GM12872 (cell line): ENCODE results near the gene BTK.

Experiments
- CTCF ChIP-seq: IDR thresholded peaks from 3 replicates; pipeline ENCODE4 v1.5.1; 2011; ENCODE audit warnings: low read depth, mild to moderate bottlenecking, low read length, moderate library complexity; ENCODE audit not compliant: insufficient read depth

Gene BTK

GRCh38 chrX:101391831-101392230 is 5.8 kb upstream of the BTK start:
- TF ChIP-seq CTCF: no peak

- TF ChIP-seq CTCF: peak; percentile 77
These were observed 4.9 kb upstream of the BTK start, which contains the start of gene RPL36A for GRCh38 chrX:101390664-101391525. RPL36A (plus strand) TSS chrX:101391011; CDS start chrX:101391044, 33 bp downstream.

GRCh38 chrX:101388604-101389003 is 2.6 kb upstream of the BTK start:
- TF ChIP-seq CTCF: no peak

GRCh38 chrX:101386542-101386885 is 523 bp upstream of the BTK start:
- no peak for TF ChIP-seq CTCF

GRCh38 chrX:101385026-101385684 is 836 bp downstream of the BTK start:
- no peak for TF ChIP-seq CTCF

GRCh38 chrX:101383679-101384205 is 2.2 kb downstream of the BTK start:
- TF ChIP-seq CTCF: no peak

GRCh38 chrX:101377547-101377946 is 8.4 kb downstream of the BTK start:
- TF ChIP-seq CTCF: no peak
